Left hindlimb (tissue), 1 donor: Measurements from ENCODE around the gene ACTL7A.
"Not testable (repeated sequence)": the region's sequence is repeated elsewhere in the genome, so short reads cannot be mapped to it uniquely, and the experiment has no call there.

Source experiments
- DNase-seq: peaks from one replicate; pipeline ENCODE4 v3.0.0-alpha.2; 2018

Gene ACTL7A

GRCh38 chr9:108882052-108882888, 20.2 kb downstream of the ACTL7A start:
- no peak for DNase-seq

GRCh38 chr9:108883085-108883484, 21.0 kb downstream of the ACTL7A start:
- DNase-seq, result no peak

- no peak for DNase-seq
These were observed 22.6 kb downstream of the ACTL7A start for GRCh38 chr9:108884701-108885100.

GRCh38 chr9:108885643-108886348, 23.7 kb downstream of the ACTL7A start:
- no peak for DNase-seq

- not testable (repeated sequence) for DNase-seq
These were observed 24.7 kb downstream of the ACTL7A start for GRCh38 chr9:108886594-108887271.

- no peak for DNase-seq
These were observed 27.6 kb downstream of the ACTL7A start for GRCh38 chr9:108889649-108890067.

- no peak for DNase-seq
These were observed 32.3 kb downstream of the ACTL7A start for GRCh38 chr9:108894225-108894997.

- DNase-seq, result no peak
These were observed 35.4 kb downstream of the ACTL7A start for GRCh38 chr9:108897324-108898096.

GRCh38 chr9:108899023-108899695, 37.1 kb downstream of the ACTL7A start:
- not testable (repeated sequence) for DNase-seq

- DNase-seq, result no peak
These were observed 38.1 kb downstream of the ACTL7A start for GRCh38 chr9:108900176-108900575.

GRCh38 chr9:108903420-108904103, 41.5 kb downstream of the ACTL7A start:
- no peak for DNase-seq

- DNase-seq, result no peak
These were observed 42.1 kb downstream of the ACTL7A start for GRCh38 chr9:108904161-108904560.

GRCh38 chr9:108905494-108905893, 43.4 kb downstream of the ACTL7A start:
- no peak for DNase-seq

GRCh38 chr9:108910402-108910801, 48.3 kb downstream of the ACTL7A start:
- no peak for DNase-seq

GRCh38 chr9:108910914-108911313, 48.8 kb downstream of the ACTL7A start:
- no peak for DNase-seq

GRCh38 chr9:108911820-108912219, 49.8 kb downstream of the ACTL7A start:
- no peak for DNase-seq
